K562 (cell line): ENCODE results near the gene LBX1. TPM values are rescaled to one million over a fixed set of nuclear protein-coding genes. Genes with fewer than 3 reads are reported as not detected.
A peak's percentile ranks its signal among the peaks of the same experiment; 100 is the strongest.

Source experiments
- ATAC-seq: fragments of 200-7000 bp; cut with Tn5 transposase; 3 replicates; pipeline ENCODE4 v1.9.1; 2020; ENCODE audit warnings: moderate library complexity
- BruUV-seq: library from RNA; stranded (reverse); fragments of 400-500 nt; replicated peaks from 2 replicates; lab custom pipeline; 2021; lab: Mats Ljungman, UMichigan
- CTCF ChIA-PET: fragments of 300-600 bp; formaldehyde crosslinking; extraction: SDS; loops from one replicate; lab custom pipeline; 2021; ENCODE audit warnings: low intra/inter-chr PET ratio; lab: Yijun Ruan, JAX
- POLR2A ChIA-PET: fragments of 300-600, 350-650 bp; sonication (Branson Sonifier 250); formaldehyde crosslinking; extraction: SDS; loops from one replicate; lab custom pipeline; 2021; ENCODE audit warnings: antibody characterized with exemption, inconsistent platforms; lab: Yijun Ruan, JAX
- DNase-seq, 4 experiments: peaks; one replicate each; pipeline versions ENCODE4 v3.0.0 to v3.0.0-alpha.2; 2011 to 2018; ENCODE audit warnings: low spot score in 3 of 4, mixed read lengths in 3 of 4; ENCODE audit errors: extremely low read depth in 1 of 4
- FAIRE-seq: peaks from 2 replicates; lab custom pipeline; 2011; peaks lifted over from hg19 to GRCh38; lab: Jason Lieb, UNC
- H2AFZ ChIP-seq: 2 replicates; pipeline ENCODE4 v1.6.0; 2011; ENCODE audit warnings: low read depth, low read length, control low read depth, inconsistent platforms
- H3K27ac ChIP-seq: fragments of 200-600 bp; 3 replicates; pipeline ENCODE4 v1.8.0; 2011; ENCODE audit warnings: low read depth, mild to moderate bottlenecking, control low read depth, inconsistent platforms, low read length, moderate library complexity, mixed read lengths; ENCODE audit errors: extremely low read depth
- H3K27me3 ChIP-seq, 2 experiments: fragments of 300-600 bp in 1 of 2; 2 replicates in 1 of 2; 3 replicates in 1 of 2; pipeline versions ENCODE4 v1.6.0 to v1.8.0; 2011; ENCODE audit warnings: inconsistent platforms in 2 of 2, low read length in 2 of 2, mild to moderate bottlenecking in 1 of 2, mixed read lengths in 1 of 2, moderate library complexity in 1 of 2; ENCODE audit not compliant: control insufficient read depth in 2 of 2, insufficient read depth in 2 of 2
- H3K36me3 ChIP-seq: fragments of 300-600 bp; 3 replicates; pipeline ENCODE4 v1.8.0; 2011; ENCODE audit warnings: mild to moderate bottlenecking, low read length, inconsistent platforms; ENCODE audit not compliant: control insufficient read depth, insufficient read depth
- H3K4me1 ChIP-seq, 2 experiments: fragments of 200-600 bp in 1 of 2; replicated peaks in 1 of 2; 2 replicates in 1 of 2; 3 replicates in 1 of 2; pipeline versions ENCODE4 v1.5.1 to v1.8.0; 2011; ENCODE audit warnings: inconsistent platforms in 2 of 2, low read length in 2 of 2, mild to moderate bottlenecking in 1 of 2, mixed read lengths in 1 of 2, moderate library complexity in 1 of 2; ENCODE audit not compliant: control insufficient read depth in 2 of 2, insufficient read depth in 2 of 2
- H3K4me2 ChIP-seq: 2 replicates; pipeline ENCODE4 v1.6.1; 2011; ENCODE audit warnings: low read length, control low read depth, inconsistent platforms, mixed read lengths; ENCODE audit not compliant: insufficient read depth
- H3K4me3 ChIP-seq: fragments of 200-600 bp; sonication (generic), shearing (Covaris generic); 2 replicates; pipeline ENCODE4 v1.5.1; 2016; ENCODE audit warnings: control low read depth, inconsistent platforms
- H3K79me2 ChIP-seq: fragments of 200-600 bp; 3 replicates; pipeline ENCODE4 v1.8.0; 2011; ENCODE audit warnings: low read length, inconsistent platforms; ENCODE audit not compliant: control insufficient read depth, insufficient read depth
- H3K9ac ChIP-seq, 2 experiments: 2 replicates each; pipeline versions ENCODE4 v1.6.0 to v1.6.1; 2011; ENCODE audit warnings: low read depth in 2 of 2, low read length in 2 of 2, control low read depth in 1 of 2, inconsistent platforms in 1 of 2, mild to moderate bottlenecking in 1 of 2, mixed read lengths in 1 of 2; ENCODE audit not compliant: insufficient read depth in 1 of 2
- H3K9me1 ChIP-seq: one replicate; pipeline ENCODE4 v1.6.0; 2011; ENCODE audit warnings: inconsistent platforms, mild to moderate bottlenecking, low read length, moderate library complexity; ENCODE audit not compliant: control insufficient read depth, insufficient read depth
- H3K9me3 ChIP-seq: replicated peaks from 2 replicates; pipeline ENCODE4 v1.5.1; 2011; ENCODE audit warnings: low read depth, low read length, inconsistent platforms; ENCODE audit not compliant: control insufficient read depth, insufficient read depth
- H4K20me1 ChIP-seq: replicated peaks from 2 replicates; pipeline ENCODE4 v1.6.1; 2011; ENCODE audit warnings: low read length, inconsistent platforms, mixed read lengths; ENCODE audit not compliant: control insufficient read depth, insufficient read depth
- IRF9 ChIP-seq: fragments of 450-650 bp; IDR thresholded peaks from 2 replicates; pipeline ENCODE4 v1.6.1; 2016; ENCODE audit warnings: missing biosample characterization, missing genetic modification characterization
- NCOA4 ChIP-seq: fragments of 450-650 bp; IDR thresholded peaks from 2 replicates; pipeline ENCODE4 v1.6.1; 2018; ENCODE audit warnings: mild to moderate bottlenecking; ENCODE audit not compliant: partially characterized antibody
- PURB ChIP-seq: sonication (generic); formaldehyde crosslinking; IDR thresholded peaks from 2 replicates; pipeline ENCODE4 v1.9.0; 2021; ENCODE audit warnings: low read depth, mild to moderate bottlenecking, missing genetic modification reagents
- TRIM24 ChIP-seq, 2 experiments: fragments of 450-650 bp; IDR thresholded peaks; 2 replicates each; pipeline ENCODE4 v1.6.1; 2016
- ZBTB33 ChIP-seq: sonication (generic); formaldehyde crosslinking; IDR thresholded peaks from 2 replicates; pipeline ENCODE4 v1.8.1; 2023; ENCODE audit warnings: mild to moderate bottlenecking, missing genetic modification reagents
- ZNF609 ChIP-seq: sonication (generic); formaldehyde crosslinking; IDR thresholded peaks from 2 replicates; pipeline ENCODE4 v1.8.1; 2023; ENCODE audit warnings: missing genetic modification reagents, mild to moderate bottlenecking, borderline replicate concordance
- ZZZ3 ChIP-seq: fragments of 450-650 bp; IDR thresholded peaks from 2 replicates; pipeline ENCODE4 v1.6.1; 2016; ENCODE audit warnings: antibody characterized with exemption, mild to moderate bottlenecking, moderate library complexity
- WGBS: fragments of 100-300 bp; shearing (Covaris generic); methylation state at CpG from one replicate; pipeline ENCODE4 v1.1.6; 2016; ENCODE audit warnings: low coverage, mixed read lengths; ENCODE audit not compliant: insufficient coverage; ENCODE audit errors: missing lambda C conversion rate; 5-methylcytosine and 5-hydroxymethylcytosine counted together
- in situ Hi-C: fragments of 300-500 bp; cut with MboI; formaldehyde crosslinking; loops from 4 replicates; pipeline ENCODE4 v1.15.0; 2018; ENCODE audit warnings: inconsistent platforms, mixed read lengths
- intact Hi-C: fragments of 100-400 bp; cut with micrococcal nuclease; formaldehyde crosslinking; loops from 2 replicates; pipeline ENCODE4 v1.14.2; 2022
- polyA plus RNA-seq, 8 experiments: library from polyadenylated mRNA; depleted of rRNA in 4 of 8; stranded (reverse) in 5 of 8; unstranded in 3 of 8; fragments of >200 nt; fragmentation: Nextera tagmentation in 2 of 8; fragmentation: Illumina TruSeq in 1 of 8; extraction: Ambion mirVana in 2 of 8; extraction: Trizol in 1 of 8; gene quantifications; 2 replicates each; pipeline versions ENCODE4 v1.2.1 to v1.2.3, GENCODE V29; 2011 to 2014; ENCODE audit warnings: inconsistent platforms in 1 of 8, missing spikeins in 1 of 8
- total RNA-seq, 7 experiments: library from RNA; depleted of rRNA in 6 of 7; stranded (reverse); fragments of >200 nt in 6 of 7; fragmentation: Illumina TruSeq in 2 of 7; extraction: Trizol in 2 of 7; gene quantifications; 2 replicates each; pipeline versions ENCODE4 v1.2.1 to v1.2.3, GENCODE V29; 2011 to 2021; ENCODE audit warnings: low replicate concordance in 1 of 7

Gene LBX1
- total and polyA plus RNA-seq, 9 of the 15 experiments (the other 6 are each of a cell fraction or from before 2014, with no cell fraction given) = not detected

- no peak overlapping the region for H3K4me3 ChIP-seq
- DNase-seq (no peak), ATAC-seq (no peak), FAIRE-seq (no peak)
- intact Hi-C loops (no loop called here), in situ Hi-C loops (no loop called here)
- H3K4me1 ChIP-seq = peaks cover 0 to 43% of the 10 kb centered on the region in 2 experiments; a peak in 2 of 5 replicates
- WGBS = 19% methylated on average over 40 of the region's 67 CpGs
- H2AFZ ChIP-seq = no peak overlapping the region
- H4K20me1 ChIP-seq = no peaks in the 10 kb centered on the region; the same call in 1 of the 2 replicates
- no peaks in the 10 kb centered on the region for H3K79me2 ChIP-seq
- H3K9me3 ChIP-seq = no peaks in the 10 kb centered on the region
- H3K4me2 ChIP-seq = no peak overlapping the region
- no peak overlapping the region for H3K9ac ChIP-seq
- BruUV-seq = no TSS peak
- H3K27me3 ChIP-seq = peaks cover 40 to 90% of the 10 kb centered on the region in 2 experiments; a peak in 4 of 5 replicates
- H3K36me3 ChIP-seq = no peaks in the 10 kb centered on the region
- no peak overlapping the region for H3K27ac ChIP-seq
- ChIA-PET POLR2A (interaction anchor here (1.0 kb wide), 1 partner anchor 14 kb away, joined by 3 read pairs; no protein-coding TSS in a partner anchor), CTCF (interaction anchor here (1.5 kb wide), 1 partner anchor 13 kb away, joined by 3 read pairs; no protein-coding TSS in a partner anchor)
- TF ChIP-seq ZBTB33 (CRISPR knock-in tag) (0 out of 2 replicates have a peak, but pooled peaks have one; percentile 13), ZZZ3 (no peak), PURB (CRISPR knock-in tag) (no peak), IRF9 (tag) (no peak), TRIM24 (IDR thresholded peaks at IDR 0.05) (no peak), NCOA4 (no peak), ZNF609 (CRISPR knock-in tag) (no peak)
- H3K9me1 ChIP-seq = no peaks in the 10 kb centered on the region
These were observed 2.5 kb downstream of the LBX1 start for GRCh38 chr10:101226491-101227428.
